H9 (cell line): ENCODE measurements around the gene IL1R2. TPM values are rescaled to one million over a fixed set of nuclear protein-coding genes. Genes with fewer than 3 reads are reported as not detected.

Experiments used
- DNase-seq: peaks from one replicate; pipeline ENCODE4 v3.0.0-alpha.2; 2017
- H2AFZ ChIP-seq: one replicate; pipeline ENCODE4 v1.6.1; 2013; ENCODE audit warnings: mild to moderate bottlenecking, low read length, control low read depth, moderate library complexity
- H2AK5ac ChIP-seq: 2 replicates; pipeline ENCODE4 v1.6.1; 2013; ENCODE audit warnings: low read length, control low read depth, mixed read lengths; ENCODE audit not compliant: insufficient read length
- H2BK120ac ChIP-seq: one replicate; pipeline ENCODE4 v1.6.1; 2013; ENCODE audit warnings: low read depth, mild to moderate bottlenecking, low read length, control low read depth, inconsistent platforms; ENCODE audit not compliant: poor library complexity, severe bottlenecking
- H2BK12ac ChIP-seq: 2 replicates; pipeline ENCODE4 v1.6.1; 2013; ENCODE audit warnings: low read length, control low read depth, mixed read lengths, low read depth; ENCODE audit not compliant: insufficient read length
- H2BK15ac ChIP-seq: 2 replicates; pipeline ENCODE4 v1.6.1; 2013; ENCODE audit warnings: low read depth, low read length, control low read depth
- H2BK20ac ChIP-seq: one replicate; pipeline ENCODE4 v1.6.1; 2013; ENCODE audit warnings: low read depth, mild to moderate bottlenecking, low read length, control low read depth, inconsistent platforms; ENCODE audit not compliant: poor library complexity, severe bottlenecking
- H2BK5ac ChIP-seq: 2 replicates; pipeline ENCODE4 v1.6.1; 2013; ENCODE audit warnings: low read length, control low read depth, mixed read lengths; ENCODE audit not compliant: insufficient read length
- H3K14ac ChIP-seq: 2 replicates; pipeline ENCODE4 v1.6.1; 2013; ENCODE audit warnings: low read length, control low read depth; ENCODE audit not compliant: insufficient read depth
- H3K18ac ChIP-seq: 2 replicates; pipeline ENCODE4 v1.6.1; 2013; ENCODE audit warnings: low read depth, mild to moderate bottlenecking, mixed read lengths, low read length, control low read depth; ENCODE audit not compliant: insufficient read length
- H3K23ac ChIP-seq: 2 replicates; pipeline ENCODE4 v1.6.1; 2013; ENCODE audit warnings: low read length, control low read depth, mixed read lengths, low read depth; ENCODE audit not compliant: insufficient read length
- H3K23me2 ChIP-seq: 2 replicates; pipeline ENCODE4 v1.6.1; 2013; ENCODE audit warnings: low read depth, mild to moderate bottlenecking, mixed read lengths, low read length, control low read depth; ENCODE audit not compliant: insufficient read length, poor library complexity, severe bottlenecking
- H3K27ac ChIP-seq: 2 replicates; pipeline ENCODE4 v1.5.1; 2013; ENCODE audit warnings: low read length, control low read depth, mixed read lengths, low read depth; ENCODE audit not compliant: insufficient read length
- H3K27me3 ChIP-seq: 2 replicates; pipeline ENCODE4 v1.6.1; 2013; ENCODE audit warnings: low read length, control low read depth, inconsistent platforms; ENCODE audit not compliant: insufficient read depth
- H3K4ac ChIP-seq: 2 replicates; pipeline ENCODE4 v1.6.1; 2013; ENCODE audit warnings: low read depth, mild to moderate bottlenecking, control low read depth, inconsistent platforms, low read length, moderate library complexity
- H3K4me1 ChIP-seq: 2 replicates; pipeline ENCODE4 v1.6.1; 2013; ENCODE audit warnings: low read length, control low read depth, inconsistent platforms; ENCODE audit not compliant: insufficient read depth
- H3K4me2 ChIP-seq: 2 replicates; pipeline ENCODE4 v1.6.1; 2013; ENCODE audit warnings: low read length, control low read depth, mixed read lengths; ENCODE audit not compliant: insufficient read length, insufficient read depth
- H3K56ac ChIP-seq: 2 replicates; pipeline ENCODE4 v1.6.1; 2013; ENCODE audit warnings: low read depth, mild to moderate bottlenecking, mixed read lengths, low read length, control low read depth; ENCODE audit not compliant: insufficient read length
- H3K79me1 ChIP-seq: 2 replicates; pipeline ENCODE4 v1.6.1; 2013; ENCODE audit warnings: low read depth, mild to moderate bottlenecking, moderate library complexity, low read length, control low read depth, inconsistent platforms; ENCODE audit not compliant: insufficient read depth, poor library complexity, severe bottlenecking
- H3K79me2 ChIP-seq: 2 replicates; pipeline ENCODE4 v1.6.1; 2013; ENCODE audit warnings: low read length, control low read depth, inconsistent platforms; ENCODE audit not compliant: insufficient read depth
- H3K9ac ChIP-seq: 2 replicates; pipeline ENCODE4 v1.6.1; 2013; ENCODE audit warnings: low read length, control low read depth, mixed read lengths; ENCODE audit not compliant: insufficient read length; ENCODE audit errors: extremely low read depth
- H3K9me3 ChIP-seq: one replicate; pipeline ENCODE4 v1.6.1; 2013; ENCODE audit warnings: low read depth, low read length, inconsistent platforms; ENCODE audit not compliant: control insufficient read depth
- H3T11ph ChIP-seq: one replicate; pipeline ENCODE4 v1.6.1; 2013; ENCODE audit warnings: mild to moderate bottlenecking, low read length, control low read depth, inconsistent platforms
- H4K20me1 ChIP-seq: one replicate; pipeline ENCODE4 v1.6.1; 2013; ENCODE audit not compliant: control insufficient read depth, insufficient read length, insufficient read depth
- H4K5ac ChIP-seq: 2 replicates; pipeline ENCODE4 v1.6.1; 2013; ENCODE audit warnings: low read depth, mild to moderate bottlenecking, mixed read lengths, low read length, control low read depth; ENCODE audit not compliant: insufficient read length
- H4K8ac ChIP-seq: replicated peaks from 2 replicates; pipeline ENCODE4 v1.6.1; 2013; ENCODE audit warnings: low read length, control low read depth, mixed read lengths, low read depth; ENCODE audit not compliant: insufficient read length
- H4K91ac ChIP-seq: 2 replicates; pipeline ENCODE4 v1.6.1; 2013; ENCODE audit warnings: low read depth, mild to moderate bottlenecking, moderate library complexity, mixed read lengths, low read length, control low read depth; ENCODE audit not compliant: insufficient read length
- H3K27ac Mint-ChIP-seq, 3 experiments: 2 replicates in 2 of 3; 3 replicates in 1 of 3; pipeline ENCODE4 v1.8.0; 2020 to 2021; ENCODE audit warnings: mixed read lengths in 3 of 3, mild to moderate bottlenecking in 1 of 3, moderate library complexity in 1 of 3
- H3K27me3 Mint-ChIP-seq: 2 replicates; pipeline ENCODE4 v1.8.0; 2021; ENCODE audit warnings: low read depth, mild to moderate bottlenecking, moderate library complexity, mixed read lengths
- H3K36me3 Mint-ChIP-seq, 3 experiments: 2 replicates in 2 of 3; 3 replicates in 1 of 3; pipeline ENCODE4 v1.8.0; 2020 to 2021; ENCODE audit warnings: low read depth in 3 of 3, mixed read lengths in 3 of 3; ENCODE audit not compliant: insufficient read depth in 1 of 3
- H3K4me1 Mint-ChIP-seq, 2 experiments: 2 replicates each; pipeline ENCODE4 v1.8.0; 2020; ENCODE audit warnings: mixed read lengths in 2 of 2
- H3K4me3 Mint-ChIP-seq, 2 experiments: 2 replicates in 1 of 2; 3 replicates in 1 of 2; pipeline ENCODE4 v1.8.0; 2020 to 2021; ENCODE audit warnings: mild to moderate bottlenecking in 2 of 2, mixed read lengths in 2 of 2, moderate library complexity in 1 of 2
- H3K9me3 Mint-ChIP-seq, 2 experiments: 2 replicates in 1 of 2; 3 replicates in 1 of 2; pipeline ENCODE4 v1.8.0; 2020; ENCODE audit warnings: mild to moderate bottlenecking in 2 of 2, mixed read lengths in 2 of 2, moderate library complexity in 1 of 2
- CTCF ChIP-seq: fragments of 200-600 bp; sonication (generic); conservative IDR thresholded peaks from 3 replicates; pipeline ENCODE4 v1.8.0; 2021; ENCODE audit warnings: antibody characterized with exemption, mild to moderate bottlenecking
- WGBS: extraction: QIAGEN DNeasy Blood & Tissue Kit; methylation state at CpG from one replicate; pipeline ENCODE4 v1.1.7; 2013; ENCODE audit warnings: missing lambda C conversion rate, low lambda C conversion rate, mixed read lengths; ENCODE audit not compliant: insufficient read length; ENCODE audit errors: extremely low coverage; 5-methylcytosine and 5-hydroxymethylcytosine counted together
- total RNA-seq: library from RNA; stranded (reverse); gene quantifications from 2 replicates; pipeline ENCODE4 v1.2.1, GENCODE V29; 2021

IL1R2 gene
- total RNA-seq, 1 experiment from 2014 or later, result not detected

GRCh38 chr2:101952551-101952950 lies 39.2 kb upstream of the IL1R2 start:
- no peak overlapping the region for H4K91ac ChIP-seq
- no peaks in the 10 kb centered on the region for H4K20me1 ChIP-seq
- H3T11ph ChIP-seq, result no peak overlapping the region
- no peak for TF ChIP-seq CTCF
- no peak overlapping the region for H2AK5ac ChIP-seq
- Mint-ChIP-seq H3K36me3 (peaks cover 0 to 11% (median 2%) of the 10 kb centered on the region in 3 experiments; a peak in 4 of 7 replicates), H3K27me3 (no peaks in the 10 kb centered on the region; the same call in none of the 2 replicates), H3K9me3 (peaks cover 12 to 24% of the 10 kb centered on the region in 2 experiments), H3K27ac (no peak overlapping the region), H3K4me3 (no peak overlapping the region), H3K4me1 (no peaks in the 10 kb centered on the region)
- H3K9ac ChIP-seq, result no peak overlapping the region
- H3K56ac ChIP-seq, result no peak overlapping the region
- no peak overlapping the region for H3K23ac ChIP-seq
- H3K14ac ChIP-seq, result no peak overlapping the region
- peaks cover 10% of the 10 kb centered on the region for H3K9me3 ChIP-seq
- H3K79me2 ChIP-seq, result no peaks in the 10 kb centered on the region
- no CpG with 5 or more reads among the region's 1 CpG for WGBS
- H3K4me2 ChIP-seq, result no peak overlapping the region
- H3K27me3 ChIP-seq, result no peaks in the 10 kb centered on the region
- H2BK120ac ChIP-seq, result no peak overlapping the region
- no peak overlapping the region for H4K5ac ChIP-seq
- no peak overlapping the region for H4K8ac ChIP-seq
- no peak overlapping the region for H2AFZ ChIP-seq
- H3K18ac ChIP-seq, result no peak overlapping the region
- no peaks in the 10 kb centered on the region for H3K79me1 ChIP-seq
- no peaks in the 10 kb centered on the region for H3K4me1 ChIP-seq
- no peak overlapping the region for H3K27ac ChIP-seq
- no peak overlapping the region for H2BK15ac ChIP-seq
- H3K4ac ChIP-seq, result no peak overlapping the region
- H2BK12ac ChIP-seq, result no peak overlapping the region
- no peak overlapping the region for H2BK20ac ChIP-seq
- H3K23me2 ChIP-seq, result no peaks in the 10 kb centered on the region
- no peak for DNase-seq
- H2BK5ac ChIP-seq, result no peak overlapping the region
